Mammary epithelial cell (primary cell): ENCODE data around the gene MARCHF10.

Experiments
- CTCF ChIP-seq, 2 donors: IDR thresholded peaks in 1 of 2; conservative IDR thresholded peaks in 1 of 2; 2 replicates each; pipeline ENCODE4 v1.5.1; 2011 to 2012; ENCODE audit warnings: inconsistent platforms in 2 of 2, low read length in 2 of 2, mild to moderate bottlenecking in 2 of 2, control low read depth in 1 of 2, low read depth in 1 of 2; ENCODE audit not compliant: insufficient read depth in 1 of 2; ENCODE audit errors: extremely low read depth in 1 of 2
- EZH2 ChIP-seq: IDR thresholded peaks from 2 replicates; pipeline ENCODE4 v1.6.1; 2012; ENCODE audit warnings: low read length, inconsistent platforms, borderline replicate concordance

DNA sequence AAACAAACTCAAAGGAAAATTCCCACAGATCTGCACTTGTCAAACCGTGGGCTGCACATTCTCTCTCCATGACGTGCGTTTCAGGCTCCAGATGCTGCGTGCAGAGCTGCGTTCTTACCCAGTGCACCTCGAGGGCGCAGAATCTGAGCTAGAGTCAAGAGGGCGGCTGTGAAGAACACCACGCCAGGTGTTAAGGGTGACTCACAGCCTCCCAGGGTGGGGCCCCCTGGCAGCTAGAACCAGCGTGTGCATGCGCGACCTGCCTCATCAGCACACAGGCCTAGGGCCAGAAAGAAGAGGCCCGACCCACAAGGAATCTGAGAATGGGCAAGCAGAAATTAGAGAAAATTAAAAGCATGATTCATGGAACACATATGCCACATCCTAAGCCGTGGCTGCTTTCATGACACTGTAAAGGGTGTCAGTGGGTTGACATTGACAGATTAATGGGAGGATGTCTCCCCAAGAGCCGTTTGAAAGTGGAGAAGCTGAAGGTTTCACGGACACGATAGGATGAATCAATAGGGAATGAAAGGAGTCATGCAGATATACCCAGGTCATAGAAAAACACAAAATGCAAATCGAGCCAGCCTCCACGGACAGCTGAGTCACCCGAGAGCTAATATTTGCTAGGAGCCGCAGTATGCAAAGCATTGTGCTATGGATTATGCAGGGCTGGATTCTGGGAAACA, 29.0 kb downstream of the MARCHF10 start:
- no peak for TF ChIP-seq CTCF (conservative IDR thresholded peaks at IDR 0.05 in 1 of 2, IDR thresholded peaks at IDR 0.05 in 1 of 2; ENCODE audit: extremely low read depth in 1 of 2, insufficient read depth in 1 of 2, low read depth in 1 of 2, low read length in 2 of 2)
- TF ChIP-seq EZH2: no peak
